Adrenal gland (tissue), 5 donors: ENCODE measurements around the gene KIRREL3.

Experiments
- CTCF ChIP-seq, 6 experiments: fragments of 450-650 bp in 4 of 6; fragments of 200-600 bp in 2 of 6; sonication (generic) in 1 of 6; IDR thresholded peaks; 1 replicate in 5 of 6; 2 replicates in 1 of 6; pipeline versions ENCODE4 v1.5.1 to v1.8.0; 2016 to 2021; ENCODE audit warnings: antibody characterized with exemption in 6 of 6, mild to moderate bottlenecking in 2 of 6, moderate library complexity in 1 of 6
- POLR2A ChIP-seq, 2 donors: fragments of 450-650 bp; IDR thresholded peaks; one replicate each; pipeline ENCODE4 v1.6.1; 2017; ENCODE audit warnings: antibody characterized with exemption in 2 of 2, mild to moderate bottlenecking in 2 of 2, moderate library complexity in 1 of 2
- donor health status: DM: no; HTN: no; CAD: no.

- TF ChIP-seq POLR2A (IDR thresholded peaks at IDR 0.05) (no peak), CTCF (IDR thresholded peaks at IDR 0.05) (no peak)
Observed at GRCh38 chr11:127044535-127044934, 44.0 kb upstream of the KIRREL3 start.
